ENCODE data around the gene UBAP1L.

GRCh38 chr15:65069779-65070546, 45.0 kb downstream of the UBAP1L start:
- no peak for TF ChIP-seq POLR2AphosphoS5 (IDR thresholded peaks at IDR 0.05; ENCODE audit: low read depth, low read length)
- TF ChIP-seq TAF1 (IDR thresholded peaks at IDR 0.05; ENCODE audit: borderline replicate concordance, low read depth, low read length), result no peak
- TF ChIP-seq POLR2A (IDR thresholded peaks at IDR 0.05; ENCODE audit: low read depth, low read length), result no peak

Measured in GM12892 (cell line).